BJ (cell line): ENCODE results near the gene GRAMD2A. TPM values are rescaled to one million over a fixed set of nuclear protein-coding genes. Genes with fewer than 3 reads are reported as not detected.

Experiments
- CTCF ChIA-PET: fragments of 350-600 bp; formaldehyde crosslinking; extraction: SDS; loops from one replicate; lab custom pipeline; 2021; ENCODE audit warnings: antibody characterized with exemption, inconsistent platforms; lab: Yijun Ruan, JAX
- POLR2A ChIA-PET: fragments of 300-600 bp; sonication (Branson Sonifier 250); formaldehyde crosslinking; extraction: SDS; loops from one replicate; lab custom pipeline; 2021; ENCODE audit warnings: antibody characterized with exemption; lab: Charles Lee
- DNase-seq: peaks from one replicate; pipeline ENCODE4 v3.0.0-alpha.2; 2011; ENCODE audit warnings: low read depth
- H3K27me3 ChIP-seq: 2 replicates; pipeline ENCODE4 v1.6.0; 2011; ENCODE audit warnings: low read length; ENCODE audit not compliant: control insufficient read depth, insufficient read depth
- H3K36me3 ChIP-seq: 2 replicates; pipeline ENCODE4 v1.5.1; 2011; ENCODE audit warnings: low read length; ENCODE audit not compliant: control insufficient read depth, insufficient read depth
- H3K4me3 ChIP-seq: 2 replicates; pipeline ENCODE4 v1.5.1; 2011; ENCODE audit warnings: low read depth, mild to moderate bottlenecking, control low read depth, low read length
- polyA plus RNA-seq: library from polyadenylated mRNA; depleted of rRNA; stranded (reverse); fragments of >200 nt; gene quantifications from 2 replicates; pipeline ENCODE4 v1.2.3, GENCODE V29; 2011
- TF ChIP-seq, protein P1 (sequence below): IDR thresholded peaks from 2 replicates; pipeline ENCODE4 v1.5.1; 2011; ENCODE audit warnings: low read depth, mild to moderate bottlenecking, control low read depth, inconsistent platforms, low read length, moderate library complexity; ENCODE audit not compliant: insufficient read depth

Gene GRAMD2A
- polyA plus RNA-seq, 1 experiment: 0.21 TPM

DNA sequence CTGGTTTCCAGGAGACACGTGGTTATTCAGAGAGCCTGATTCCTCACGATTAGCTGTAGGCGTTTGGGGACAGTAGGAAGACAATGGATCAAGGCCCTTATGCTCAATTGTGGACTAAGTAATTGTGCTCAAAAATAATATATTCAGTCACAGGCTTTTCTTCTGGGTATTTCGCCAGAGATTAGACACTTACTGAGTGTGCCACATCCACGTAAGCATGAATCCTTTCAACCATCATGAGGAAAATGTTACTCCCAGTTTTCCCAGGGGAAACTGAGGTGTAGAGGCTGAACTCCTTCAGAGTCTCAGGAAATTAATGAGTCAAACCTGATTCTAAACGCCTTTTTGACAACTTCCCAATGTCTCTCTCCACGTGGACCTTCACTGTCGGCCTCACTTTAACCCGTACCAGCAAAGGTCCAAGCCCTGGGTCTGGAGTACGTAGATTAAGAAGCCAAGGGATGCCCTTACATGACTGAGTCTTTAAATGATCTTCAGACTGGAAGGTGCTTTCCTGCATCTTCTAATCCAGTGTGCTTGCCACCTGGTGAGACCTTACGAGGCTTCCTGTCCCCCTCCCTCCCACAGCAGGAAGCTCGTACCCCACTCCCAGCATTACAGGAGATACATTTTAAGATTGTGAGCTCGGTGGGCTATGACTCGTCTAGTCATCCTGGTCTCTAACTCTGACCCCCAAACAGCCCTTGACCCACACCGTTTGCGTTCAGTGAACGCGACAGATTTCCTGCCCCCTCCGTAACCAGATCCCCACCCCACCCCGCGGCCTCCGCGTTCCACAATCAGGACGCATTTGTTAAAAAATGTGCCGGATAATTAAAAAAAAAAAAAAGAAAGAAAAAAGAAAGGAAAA lies 31.7 kb upstream of the GRAMD2A start:
- Histone ChIP-seq H3K36me3 (peaks cover 3% of the 10 kb centered on the region), H3K4me3 (peak overlapping the region; percentile 98), H3K27me3 (no peaks in the 10 kb centered on the region)
- TF ChIP-seq, protein P1, sequence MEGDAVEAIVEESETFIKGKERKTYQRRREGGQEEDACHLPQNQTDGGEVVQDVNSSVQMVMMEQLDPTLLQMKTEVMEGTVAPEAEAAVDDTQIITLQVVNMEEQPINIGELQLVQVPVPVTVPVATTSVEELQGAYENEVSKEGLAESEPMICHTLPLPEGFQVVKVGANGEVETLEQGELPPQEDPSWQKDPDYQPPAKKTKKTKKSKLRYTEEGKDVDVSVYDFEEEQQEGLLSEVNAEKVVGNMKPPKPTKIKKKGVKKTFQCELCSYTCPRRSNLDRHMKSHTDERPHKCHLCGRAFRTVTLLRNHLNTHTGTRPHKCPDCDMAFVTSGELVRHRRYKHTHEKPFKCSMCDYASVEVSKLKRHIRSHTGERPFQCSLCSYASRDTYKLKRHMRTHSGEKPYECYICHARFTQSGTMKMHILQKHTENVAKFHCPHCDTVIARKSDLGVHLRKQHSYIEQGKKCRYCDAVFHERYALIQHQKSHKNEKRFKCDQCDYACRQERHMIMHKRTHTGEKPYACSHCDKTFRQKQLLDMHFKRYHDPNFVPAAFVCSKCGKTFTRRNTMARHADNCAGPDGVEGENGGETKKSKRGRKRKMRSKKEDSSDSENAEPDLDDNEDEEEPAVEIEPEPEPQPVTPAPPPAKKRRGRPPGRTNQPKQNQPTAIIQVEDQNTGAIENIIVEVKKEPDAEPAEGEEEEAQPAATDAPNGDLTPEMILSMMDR: no peak
- CTCF ChIA-PET: interaction anchor here (0.9 to 1.9 kb wide), 4 partner anchors 28 to 84 kb away, joined by 3 to 7 read pairs (median 5); no protein-coding TSS in a partner anchor
- DNase-seq: no peak
- POLR2A ChIA-PET: interaction anchor here (0.6 kb wide), 1 partner anchor 1396 kb away, joined by 3 read pairs; no protein-coding TSS in a partner anchor

DNA sequence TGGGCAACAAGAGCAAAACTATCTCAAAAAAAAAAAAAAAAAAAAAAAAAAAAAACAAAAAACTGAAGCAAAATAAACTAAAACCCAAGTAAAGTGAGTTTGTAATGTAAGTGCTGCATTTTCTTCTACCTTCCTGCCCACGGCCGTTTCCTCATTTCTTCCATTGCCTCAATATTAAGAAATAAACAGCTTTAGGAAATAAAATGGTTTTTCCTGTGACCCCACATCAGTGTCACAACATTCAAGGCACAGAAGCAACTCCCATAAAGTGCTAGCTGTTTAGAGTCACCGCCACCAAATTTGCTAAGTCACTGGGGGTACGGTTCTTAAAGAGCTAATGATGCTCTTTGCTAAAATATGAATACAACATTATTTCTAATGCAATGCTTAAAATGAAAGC lies 30.1 kb upstream of the GRAMD2A start:
- TF ChIP-seq, protein P1: no peak
- H3K36me3 ChIP-seq: peaks cover 9% of the 10 kb centered on the region

DNA sequence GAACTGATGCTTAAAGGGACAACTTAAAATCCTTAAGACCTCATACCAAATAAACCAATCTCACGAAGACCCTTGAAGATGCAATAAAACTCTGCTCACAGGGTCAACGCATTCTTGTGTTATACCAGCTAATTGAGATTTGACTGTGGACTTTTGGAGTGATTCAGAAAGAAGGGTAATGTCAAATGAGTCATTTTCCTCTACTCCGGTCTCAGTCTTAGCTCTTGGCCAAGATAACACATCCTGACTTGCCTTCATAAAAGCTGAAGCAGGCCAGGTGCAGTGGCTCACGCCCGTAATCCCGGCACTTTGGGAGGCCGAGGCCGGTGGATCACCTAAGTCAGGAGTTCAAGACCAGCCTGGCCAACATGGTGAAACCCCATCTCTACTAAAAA lies 29.6 kb upstream of the GRAMD2A start:
- no peaks in the 10 kb centered on the region for H3K27me3 ChIP-seq
- H3K4me3 ChIP-seq: no peak overlapping the region; the same call in 1 of the 2 replicates
- DNase-seq: no peak
- H3K36me3 ChIP-seq: peaks cover 12% of the 10 kb centered on the region
- TF ChIP-seq, protein P1: no peak
- ChIA-PET CTCF (interaction anchor here (0.7 to 2.8 kb wide), 12 partner anchors 9 to 47 kb away, joined by 3 to 16 read pairs (median 4); partner anchors contain the start of gene GRAMD2A), POLR2A (interaction anchor here (0.6 kb wide), 1 partner anchor 125 kb away, joined by 10 read pairs; no protein-coding TSS in a partner anchor)

More for the DNA sequence above, 30.1 kb upstream of the GRAMD2A start:
- no peak for DNase-seq
- ChIA-PET CTCF (interaction anchor here (0.7 to 2.8 kb wide), 8 partner anchors 9 to 256 kb away, joined by 3 to 16 read pairs (median 9); partner anchors contain the start of gene GRAMD2A), POLR2A (interaction anchor here (0.6 kb wide), 1 partner anchor 124 kb away, joined by 10 read pairs; no protein-coding TSS in a partner anchor)
- peak overlapping the region; percentile 98 for H3K4me3 ChIP-seq
- no peaks in the 10 kb centered on the region for H3K27me3 ChIP-seq

- POLR2A ChIA-PET: no interaction called here
- Histone ChIP-seq H3K36me3 (peaks cover 25% of the 10 kb centered on the region), H3K4me3 (no peak overlapping the region), H3K27me3 (no peaks in the 10 kb centered on the region)
- DNase-seq: no peak
- TF ChIP-seq, protein P1: no peak
- CTCF ChIA-PET: interaction anchor here (0.9 to 1.3 kb wide), 2 partner anchors 9 to 13 kb away, joined by 3 read pairs; no protein-coding TSS in a partner anchor
Measured at GRCh38 chr15:72223278-72223677, 25.7 kb upstream of the GRAMD2A start.

- POLR2A ChIA-PET: interaction anchor here (0.6 to 0.7 kb wide), 2 partner anchors 9 to 13 kb away, joined by 3 to 14 read pairs; partner anchors contain the start of gene PKM
- Histone ChIP-seq H3K4me3 (no peak overlapping the region), H3K36me3 (peaks cover 28% of the 10 kb centered on the region)
Measured at GRCh38 chr15:72222393-72222792, 24.8 kb upstream of the GRAMD2A start.

More at GRCh38 chr15:72222393-72222792, 24.8 kb upstream of the GRAMD2A start:
- DNase-seq: no peak
- no peaks in the 10 kb centered on the region for H3K27me3 ChIP-seq
- TF ChIP-seq, protein P1: no peak
- CTCF ChIA-PET: interaction anchor here (0.8 to 1.2 kb wide), 4 partner anchors 11 to 66 kb away, joined by 3 read pairs; no protein-coding TSS in a partner anchor
